ENCODE results near the gene CST11.
A peak's percentile ranks its signal among the peaks of the same experiment; 100 is the strongest.

The CST11 gene

GRCh38 chr20:23454816-23455215 is 2.1 kb upstream of the CST11 start:
- DNase-seq (ENCODE audit: low read depth, low spot score): no peak

GRCh38 chr20:23453549-23454543 is 1.2 kb upstream of the CST11 start:
- no peak for DNase-seq (ENCODE audit: low read depth, low spot score)

DNA sequence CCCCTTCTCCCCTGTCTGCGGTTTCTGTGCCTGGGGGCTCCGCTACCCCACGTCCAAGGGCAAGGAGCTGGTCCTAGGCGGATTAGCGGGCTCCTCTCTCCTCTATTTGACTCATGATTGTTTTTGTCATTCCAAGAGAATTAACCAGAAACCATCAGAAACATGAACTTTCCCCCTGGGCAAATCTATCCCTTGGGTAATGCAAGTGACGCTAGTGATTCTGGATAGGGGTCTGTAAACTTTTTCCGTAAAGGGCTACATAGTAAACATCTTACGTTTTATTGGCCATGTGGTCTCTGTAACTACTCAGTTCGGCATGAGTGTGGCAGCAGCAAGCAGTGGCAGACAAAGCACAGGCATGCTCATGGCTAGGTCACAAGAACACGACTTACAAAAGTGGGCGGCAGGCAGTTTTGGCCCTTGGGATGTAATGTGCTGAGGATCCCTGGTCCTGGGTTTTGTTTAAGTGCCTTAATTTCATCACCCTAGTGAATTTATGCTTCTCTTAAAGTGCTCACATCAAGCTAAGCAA is 654 bp downstream of the CST11 start:
- DNase-seq (ENCODE audit: low read depth, low spot score): no peak

GRCh38 chr20:23450877-23451276 is 1.8 kb downstream of the CST11 start:
- DNase-seq (ENCODE audit: low read depth, low spot score): no peak

- DNase-seq (ENCODE audit: low read depth, low spot score): no peak
These were observed 3.3 kb downstream of the CST11 start for GRCh38 chr20:23449421-23449820.

DNA sequence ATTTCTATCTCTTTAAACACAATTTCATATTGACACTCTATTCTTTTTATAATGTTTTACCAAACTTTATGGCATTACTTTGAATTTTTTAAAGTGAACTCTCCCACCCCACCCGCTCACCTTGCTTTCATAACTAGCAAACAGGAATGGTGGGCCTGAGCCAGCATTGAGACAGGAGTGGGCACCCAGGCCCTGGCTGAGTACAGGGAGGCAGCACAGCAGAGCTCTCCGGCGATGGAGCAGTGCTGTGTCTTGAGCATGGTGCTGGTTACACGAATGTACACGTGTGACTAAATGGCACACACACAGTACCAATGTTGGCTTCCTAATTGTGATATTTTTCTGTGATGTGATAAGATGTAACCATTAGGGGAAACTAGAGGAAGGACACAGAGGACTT is 4.5 kb downstream of the CST11 start:
- no peak for DNase-seq (ENCODE audit: low read depth, low spot score)

DNA sequence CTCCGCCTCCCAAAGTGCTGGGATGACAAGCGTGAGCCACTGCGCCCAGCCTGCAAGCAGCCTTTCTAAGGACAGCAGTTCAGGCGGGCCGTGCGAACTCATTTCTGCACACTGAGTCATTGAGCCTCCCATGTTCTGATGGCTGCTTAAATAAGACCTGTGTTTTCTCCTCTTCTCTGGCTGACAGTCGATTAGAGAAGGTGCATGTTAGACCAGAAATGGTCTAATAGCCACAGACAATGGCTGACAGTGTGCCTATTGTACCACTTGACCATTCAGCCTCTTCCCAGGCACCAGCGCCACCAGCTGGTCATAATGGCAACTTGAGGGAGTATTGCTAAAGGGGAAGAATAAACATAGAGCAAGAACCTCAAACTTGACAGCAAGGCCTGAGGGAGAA is 6.2 kb downstream of the CST11 start:
- no peak for DNase-seq (ENCODE audit: low read depth, low spot score)

DNA sequence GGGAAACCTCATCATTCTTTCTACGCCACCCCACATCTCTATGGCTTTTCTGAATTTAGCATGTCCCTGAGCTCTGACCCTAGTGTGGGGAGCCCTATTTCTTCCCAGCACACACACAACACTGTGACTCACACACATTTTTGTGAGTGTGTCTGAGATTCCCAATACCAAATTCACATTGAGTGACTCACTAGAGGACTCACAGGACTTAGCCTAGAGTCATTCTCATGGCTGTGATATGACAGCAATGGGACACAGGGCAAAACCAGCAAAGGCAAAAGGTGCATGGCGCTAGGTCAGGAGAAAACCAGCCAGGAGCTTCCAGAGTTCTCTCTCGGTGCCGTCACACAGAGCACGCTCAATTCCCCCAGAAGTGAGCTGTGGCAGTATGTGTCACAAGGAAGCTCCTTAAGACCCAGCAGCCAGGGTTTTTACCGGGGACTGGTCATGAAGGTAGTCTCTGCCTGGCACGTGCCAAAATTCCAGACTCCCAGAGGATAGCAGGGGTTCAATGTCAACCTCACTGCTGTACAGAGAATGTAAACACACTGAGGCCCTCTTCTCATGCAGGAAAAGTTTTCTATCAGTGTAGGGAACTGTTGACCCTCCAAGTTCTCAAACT is 7.0 kb downstream of the CST11 start:
- no peak for DNase-seq (ENCODE audit: low read depth, low spot score)

DNA sequence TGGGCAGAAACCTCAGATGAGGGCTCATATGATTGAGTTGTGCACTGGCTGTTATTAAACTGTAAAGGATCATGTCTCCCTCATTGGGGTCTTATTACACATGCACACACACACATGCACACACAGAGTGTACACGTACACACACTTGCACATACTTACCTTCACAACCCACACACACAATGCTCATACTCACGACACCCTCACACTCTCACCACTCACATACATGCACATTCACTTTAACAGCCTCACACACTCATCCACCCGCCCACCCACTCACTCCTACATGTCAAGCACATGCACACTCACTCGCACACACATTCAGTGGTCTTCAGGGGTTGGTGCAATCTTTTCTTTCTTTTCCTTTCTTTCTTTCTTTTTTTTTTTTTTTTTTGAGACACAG is 7.8 kb downstream of the CST11 start:
- no peak for DNase-seq (ENCODE audit: low read depth, low spot score)

GRCh38 chr20:23442436-23442835 is 10.2 kb downstream of the CST11 start:
- DNase-seq (ENCODE audit: low read depth, low spot score): no peak

DNA sequence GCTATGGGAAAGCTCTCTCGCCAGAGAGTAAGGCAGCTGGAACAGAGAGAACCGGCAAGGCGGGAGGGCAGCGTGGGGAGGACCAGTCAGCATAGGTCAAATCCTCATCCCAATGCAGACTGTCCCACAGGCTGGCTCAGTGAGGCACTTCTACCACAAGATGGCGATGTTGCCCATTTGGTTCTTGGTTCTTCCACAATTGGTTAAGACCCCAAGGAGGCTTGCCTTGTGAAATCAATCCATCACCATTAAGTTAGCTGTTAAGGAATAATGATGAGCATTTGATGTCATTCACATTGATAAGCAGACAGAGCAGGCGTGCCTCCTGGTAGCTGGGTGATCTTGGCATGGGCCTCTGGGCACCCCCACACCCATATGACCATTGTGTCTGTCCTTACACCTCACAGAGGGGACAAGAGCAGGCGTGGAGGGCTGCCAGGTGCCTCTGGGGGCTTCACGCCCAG is 10.8 kb downstream of the CST11 start:
- DNase-seq (ENCODE audit: low read depth, low spot score): peak; percentile 29

- no peak for DNase-seq (ENCODE audit: low read depth, low spot score)
These were observed 12.7 kb downstream of the CST11 start for GRCh38 chr20:23440004-23440403.

GRCh38 chr20:23438661-23439060 is 14.0 kb downstream of the CST11 start:
- DNase-seq (ENCODE audit: low read depth, low spot score): no peak

DNA sequence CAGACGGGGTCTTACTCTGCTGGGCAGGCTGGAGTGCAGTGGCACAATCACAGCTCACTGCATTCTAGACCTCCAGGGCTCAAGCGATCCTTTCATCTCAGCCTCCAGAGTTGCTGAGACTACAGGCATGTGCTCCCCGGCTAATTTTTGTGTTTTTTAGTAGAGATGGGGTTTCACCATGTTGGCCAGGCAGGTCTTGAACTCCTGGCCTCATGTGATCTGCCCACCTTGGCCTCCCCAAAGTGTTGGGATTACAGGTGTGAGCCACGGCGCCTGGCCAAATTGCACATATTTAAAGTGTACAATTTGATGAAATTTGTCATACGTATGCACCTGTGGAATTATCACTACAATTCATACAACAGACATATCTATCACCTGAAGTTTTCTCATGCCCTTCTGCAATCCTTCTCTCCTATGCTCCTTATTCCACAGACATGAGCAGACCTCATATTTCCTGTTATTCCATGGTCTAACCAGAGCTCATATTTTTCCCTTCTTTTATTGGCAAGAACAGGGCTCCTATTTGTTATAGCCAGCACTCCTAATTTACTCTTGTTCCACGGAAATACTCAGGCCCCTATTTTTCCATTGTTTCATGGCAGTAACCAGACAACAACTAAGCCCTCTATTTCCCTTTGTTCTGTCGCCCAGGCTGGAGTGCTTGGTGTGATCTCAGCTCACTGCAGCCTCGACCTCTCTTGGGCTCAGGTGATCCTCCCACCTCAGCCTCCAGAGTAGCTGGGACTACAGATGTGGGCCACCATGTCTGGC is 15.4 kb downstream of the CST11 start:
- DNase-seq (ENCODE audit: low read depth, low spot score): no peak

- no peak for DNase-seq (ENCODE audit: low read depth, low spot score)
These were observed 16.0 kb downstream of the CST11 start for GRCh38 chr20:23436681-23437080.

GRCh38 chr20:23435626-23436539 is 16.8 kb downstream of the CST11 start:
- DNase-seq (ENCODE audit: low read depth, low spot score): no peak

- DNase-seq (ENCODE audit: low read depth, low spot score): no peak
These were observed 18.0 kb downstream of the CST11 start for GRCh38 chr20:23434521-23435313.

DNA sequence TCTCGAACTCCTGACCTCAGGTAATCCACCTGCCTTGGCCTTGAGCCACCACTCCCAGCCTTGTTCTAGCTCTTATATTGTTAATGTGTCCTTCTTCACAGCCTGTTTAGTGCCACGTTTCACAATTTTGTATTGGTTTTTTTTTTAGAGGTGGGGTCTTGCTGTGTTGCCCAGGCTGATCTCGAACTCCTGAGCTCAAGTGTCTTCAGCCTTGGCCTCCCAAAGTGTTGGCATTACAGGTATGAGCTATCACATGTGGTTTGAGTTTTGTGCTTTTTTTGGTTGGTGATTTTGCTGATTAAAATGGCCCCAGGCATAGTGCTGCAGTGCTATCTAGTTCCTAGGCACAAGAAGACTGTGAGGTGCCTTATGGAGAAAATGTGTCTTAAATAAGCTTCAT is 19.0 kb downstream of the CST11 start:
- DNase-seq (ENCODE audit: low read depth, low spot score): no peak

- DNase-seq (ENCODE audit: low read depth, low spot score): no peak
These were observed 27.5 kb downstream of the CST11 start for GRCh38 chr20:23425129-23425528.

All from activated naive CD8-positive, alpha-beta T cell treated with anti-CD3 and anti-CD28 coated beads, Interleukin-2, amount 50 U/mL, for 16 hours (primary cell).